CD4-positive, alpha-beta T cell (primary cell): ENCODE data around the gene AKR1D1. TPM values are rescaled to one million over a fixed set of nuclear protein-coding genes. Genes with fewer than 3 reads are reported as not detected.

Experiments
- ATAC-seq: fragments of 200-7000 bp; cut with Tn5 transposase; one replicate; pipeline ENCODE4 v1.10.0; 2022; ENCODE audit warnings: mild to moderate bottlenecking; ENCODE audit not compliant: poor library complexity
- CTCF ChIA-PET: fragments of 350-600 bp; sonication (Branson Sonifier 250); formaldehyde crosslinking; loops from one replicate; lab custom pipeline; 2021; ENCODE audit warnings: antibody characterized with exemption, inconsistent platforms; lab: Charles Lee
- POLR2A ChIA-PET: fragments of 350-600 bp; sonication (Branson Sonifier 250); formaldehyde crosslinking; loops from one replicate; lab custom pipeline; 2021; ENCODE audit warnings: antibody characterized with exemption, inconsistent platforms; lab: Charles Lee
- DNase-seq, 14 experiments: peaks; one replicate each; pipeline ENCODE4 v3.0.0-alpha.2; 2013 to 2020; ENCODE audit warnings: mixed read lengths in 2 of 14
- H3K27ac ChIP-seq, 2 donors: one replicate each; pipeline versions ENCODE4 v1.5.1 to v1.7.0; 2013; ENCODE audit warnings: low read length in 2 of 2, low read depth in 1 of 2, mild to moderate bottlenecking in 1 of 2
- H3K27me3 ChIP-seq, 2 experiments: 1 replicate in 1 of 2; 2 replicates in 1 of 2; pipeline versions ENCODE4 v1.6.1 to v1.7.0; 2013; ENCODE audit warnings: low read length in 2 of 2, control low read depth in 1 of 2, mild to moderate bottlenecking in 1 of 2, moderate library complexity in 1 of 2; ENCODE audit not compliant: insufficient read depth in 2 of 2, control insufficient read depth in 1 of 2
- H3K36me3 ChIP-seq: one replicate; pipeline ENCODE4 v1.6.1; 2013; ENCODE audit warnings: low read length, control low read depth; ENCODE audit not compliant: insufficient read depth
- H3K4me1 ChIP-seq: one replicate; pipeline ENCODE4 v1.6.1; 2013; ENCODE audit warnings: low read length, control low read depth; ENCODE audit not compliant: insufficient read depth
- H3K4me3 ChIP-seq: one replicate; pipeline ENCODE4 v1.5.1; 2013; ENCODE audit warnings: mild to moderate bottlenecking, low read length, moderate library complexity
- H3K9me3 ChIP-seq, 2 experiments: 1 replicate in 1 of 2; 2 replicates in 1 of 2; pipeline versions ENCODE4 v1.6.1 to v1.7.0; 2013; ENCODE audit warnings: low read length in 2 of 2, mild to moderate bottlenecking in 2 of 2, control low read depth in 1 of 2, moderate library complexity in 1 of 2; ENCODE audit not compliant: control insufficient read depth in 1 of 2, insufficient read depth in 1 of 2
- H3K27ac Mint-ChIP-seq: one replicate; pipeline ENCODE4 v1.8.0; 2020; ENCODE audit warnings: mixed read lengths
- H3K27me3 Mint-ChIP-seq: one replicate; pipeline ENCODE4 v1.8.0; 2021; ENCODE audit warnings: mixed read lengths
- H3K36me3 Mint-ChIP-seq: one replicate; pipeline ENCODE4 v1.8.0; 2021; ENCODE audit warnings: low read depth, mixed read lengths
- H3K4me1 Mint-ChIP-seq: one replicate; pipeline ENCODE4 v1.8.0; 2021; ENCODE audit warnings: low read depth, mixed read lengths
- H3K4me3 Mint-ChIP-seq: one replicate; pipeline ENCODE4 v1.8.0; 2020; ENCODE audit warnings: mild to moderate bottlenecking, mixed read lengths
- H3K9me3 Mint-ChIP-seq: one replicate; pipeline ENCODE4 v1.8.0; 2020; ENCODE audit warnings: mixed read lengths
- intact Hi-C, 2 experiments: fragments of 100-400 bp; cut with DNase I in 1 of 2; cut with micrococcal nuclease in 1 of 2; formaldehyde crosslinking; loops; one replicate each; pipeline versions ENCODE4 v1.15.1 to v1.9.0; 2023 to 2025; cut with DNase I, micrococcal nuclease
- total RNA-seq, 174 experiments: library from RNA in 2 of 174; stranded (reverse) in 2 of 174; gene quantifications; one replicate each; pipeline ENCODE4 v1.2.3 and lab custom pipeline; 2021 to 2026
- TF ChIP-seq, protein P1 (sequence below): fragments of 200-600 bp; IDR thresholded peaks from one replicate; pipeline ENCODE4 v1.8.0; 2022; ENCODE audit warnings: antibody characterized with exemption, mild to moderate bottlenecking

AKR1D1 gene
- total RNA-seq, 2 experiments from 2014 or later: not detected

DNA sequence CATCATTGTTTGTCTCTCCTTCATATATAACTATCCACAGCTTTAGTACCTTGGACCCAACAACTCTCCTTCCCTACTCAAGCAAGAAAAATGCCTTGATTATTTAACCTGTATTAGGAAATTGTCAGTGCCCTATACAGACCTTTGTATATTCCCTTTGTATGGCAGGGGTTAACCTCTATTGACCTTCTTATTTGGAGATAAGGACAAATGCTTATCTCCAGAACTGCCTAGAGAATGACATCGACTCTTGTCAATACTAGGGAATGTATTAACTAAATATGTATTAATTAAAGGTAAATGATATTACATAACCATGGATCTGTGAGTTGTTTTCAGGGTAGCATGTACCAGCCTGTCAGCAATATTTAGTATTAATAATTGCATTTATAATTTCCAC lies 10.4 kb upstream of the AKR1D1 start:
- H3K27ac Mint-ChIP-seq: no peak overlapping the region
- ATAC-seq (no peak), DNase-seq (no peak)
- TF ChIP-seq, protein P1, sequence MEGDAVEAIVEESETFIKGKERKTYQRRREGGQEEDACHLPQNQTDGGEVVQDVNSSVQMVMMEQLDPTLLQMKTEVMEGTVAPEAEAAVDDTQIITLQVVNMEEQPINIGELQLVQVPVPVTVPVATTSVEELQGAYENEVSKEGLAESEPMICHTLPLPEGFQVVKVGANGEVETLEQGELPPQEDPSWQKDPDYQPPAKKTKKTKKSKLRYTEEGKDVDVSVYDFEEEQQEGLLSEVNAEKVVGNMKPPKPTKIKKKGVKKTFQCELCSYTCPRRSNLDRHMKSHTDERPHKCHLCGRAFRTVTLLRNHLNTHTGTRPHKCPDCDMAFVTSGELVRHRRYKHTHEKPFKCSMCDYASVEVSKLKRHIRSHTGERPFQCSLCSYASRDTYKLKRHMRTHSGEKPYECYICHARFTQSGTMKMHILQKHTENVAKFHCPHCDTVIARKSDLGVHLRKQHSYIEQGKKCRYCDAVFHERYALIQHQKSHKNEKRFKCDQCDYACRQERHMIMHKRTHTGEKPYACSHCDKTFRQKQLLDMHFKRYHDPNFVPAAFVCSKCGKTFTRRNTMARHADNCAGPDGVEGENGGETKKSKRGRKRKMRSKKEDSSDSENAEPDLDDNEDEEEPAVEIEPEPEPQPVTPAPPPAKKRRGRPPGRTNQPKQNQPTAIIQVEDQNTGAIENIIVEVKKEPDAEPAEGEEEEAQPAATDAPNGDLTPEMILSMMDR: no peak
- H3K4me3 Mint-ChIP-seq: no peak overlapping the region
- ChIA-PET CTCF (no interaction called here), POLR2A (no interaction called here)
- H3K9me3 Mint-ChIP-seq: no peaks in the 10 kb centered on the region
- H3K4me3 ChIP-seq: no peak overlapping the region
- no peak overlapping the region for H3K27ac ChIP-seq
- H3K27me3 Mint-ChIP-seq: peaks cover 22% of the 10 kb centered on the region
- no peaks in the 10 kb centered on the region for H3K36me3 ChIP-seq
- no peaks in the 10 kb centered on the region for H3K4me1 Mint-ChIP-seq
- intact Hi-C loops: no loop called here
- H3K9me3 ChIP-seq: no peaks in the 10 kb centered on the region
- H3K4me1 ChIP-seq: no peaks in the 10 kb centered on the region
- no peaks in the 10 kb centered on the region for H3K36me3 Mint-ChIP-seq
- peaks cover 0 to 6% of the 10 kb centered on the region in 2 experiments for H3K27me3 ChIP-seq

DNA sequence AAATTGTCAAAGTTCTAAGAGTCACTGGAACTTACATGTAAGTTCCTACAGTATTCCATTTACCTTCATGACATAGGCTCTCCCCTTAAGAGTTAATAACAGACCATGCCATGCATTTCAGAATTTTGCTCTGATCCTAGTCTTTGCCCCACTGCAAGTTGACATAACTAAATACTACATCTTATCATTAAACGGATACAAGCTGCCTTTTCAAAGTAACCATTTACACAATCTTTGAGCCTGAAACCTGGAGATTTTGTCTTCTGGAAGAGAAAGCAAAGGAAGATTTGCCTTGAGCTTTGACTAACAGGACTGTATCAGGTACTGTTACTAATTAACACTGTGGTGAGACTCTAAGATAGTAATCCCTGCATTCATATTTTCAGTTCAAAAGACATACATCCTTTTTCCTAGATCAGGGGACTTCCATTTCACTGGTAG lies 9.3 kb upstream of the AKR1D1 start:
- Mint-ChIP-seq H3K4me1 (no peaks in the 10 kb centered on the region), H3K4me3 (no peak overlapping the region), H3K27ac (no peak overlapping the region), H3K9me3 (no peaks in the 10 kb centered on the region), H3K27me3 (peaks cover 22% of the 10 kb centered on the region), H3K36me3 (no peaks in the 10 kb centered on the region)
- ChIA-PET POLR2A (no interaction called here), CTCF (no interaction called here)
- Histone ChIP-seq H3K4me3 (no peak overlapping the region), H3K36me3 (no peaks in the 10 kb centered on the region), H3K9me3 (no peaks in the 10 kb centered on the region), H3K4me1 (no peaks in the 10 kb centered on the region), H3K27ac (no peak overlapping the region), H3K27me3 (peaks cover 0 to 6% of the 10 kb centered on the region in 2 experiments)
- intact Hi-C loops: no loop called here
- DNase-seq (no peak), ATAC-seq (no peak)
- TF ChIP-seq, protein P1: no peak

DNA sequence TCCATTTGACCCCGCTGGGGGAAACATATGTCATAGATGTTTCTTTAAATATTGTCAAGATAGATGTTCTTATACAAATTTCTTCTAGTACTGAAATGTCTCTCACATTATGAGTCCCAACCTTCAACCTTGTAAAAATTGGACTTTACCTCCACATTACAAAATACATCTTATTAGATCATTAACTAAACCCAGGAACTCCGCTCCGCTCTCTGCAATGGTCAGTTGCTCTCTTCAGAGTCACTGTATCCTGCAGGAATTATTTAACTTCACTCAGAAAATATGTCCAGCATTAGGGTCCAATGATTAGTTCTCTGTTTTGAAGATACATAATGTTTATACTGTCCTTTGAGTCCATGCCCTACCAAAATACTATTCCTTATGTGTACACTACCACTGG lies 8.5 kb upstream of the AKR1D1 start:
- DNase-seq: no peak
- TF ChIP-seq, protein P1: no peak
- no peaks in the 10 kb centered on the region for H3K9me3 ChIP-seq
- H3K4me1 ChIP-seq: no peaks in the 10 kb centered on the region
- Mint-ChIP-seq H3K4me1 (no peaks in the 10 kb centered on the region), H3K36me3 (no peaks in the 10 kb centered on the region), H3K4me3 (no peak overlapping the region), H3K9me3 (no peaks in the 10 kb centered on the region), H3K27ac (no peak overlapping the region), H3K27me3 (peaks cover 16% of the 10 kb centered on the region)
- no peak overlapping the region for H3K4me3 ChIP-seq
- peaks cover 0 to 6% of the 10 kb centered on the region in 2 experiments for H3K27me3 ChIP-seq
- no peak overlapping the region for H3K27ac ChIP-seq
- CTCF ChIA-PET: no interaction called here
- ATAC-seq: no peak
- intact Hi-C loops: no loop called here
- H3K36me3 ChIP-seq: no peaks in the 10 kb centered on the region
- POLR2A ChIA-PET: no interaction called here
